Activated CD4-positive, alpha-beta memory T cell treated with anti-CD3 and anti-CD28 coated beads for 36 hours (primary cell): Measurements from ENCODE around the gene ABI1. TPM values are rescaled to one million over a fixed set of nuclear protein-coding genes. Genes with fewer than 3 reads are reported as not detected.

Experiments
- CTCF ChIA-PET: fragments of 350-600 bp; sonication (Branson Sonifier 250); formaldehyde crosslinking; loops from one replicate; lab custom pipeline; 2021; ENCODE audit warnings: antibody characterized with exemption, inconsistent platforms; lab: Charles Lee
- POLR2A ChIA-PET: fragments of 350-600 bp; sonication (Branson Sonifier 250); formaldehyde crosslinking; loops from one replicate; lab custom pipeline; 2021; ENCODE audit warnings: antibody characterized with exemption; lab: Charles Lee
- DNase-seq: peaks from one replicate; pipeline ENCODE4 v3.0.0-alpha.2; 2020
- H3K27ac Mint-ChIP-seq: one replicate; pipeline ENCODE4 v1.8.0; 2021; ENCODE audit warnings: mixed read lengths
- H3K27me3 Mint-ChIP-seq: one replicate; pipeline ENCODE4 v1.8.0; 2021; ENCODE audit warnings: mixed read lengths
- H3K36me3 Mint-ChIP-seq: one replicate; pipeline ENCODE4 v1.8.0; 2021; ENCODE audit warnings: mixed read lengths
- H3K4me1 Mint-ChIP-seq: one replicate; pipeline ENCODE4 v1.8.0; 2021; ENCODE audit warnings: low read depth, mixed read lengths
- H3K4me3 Mint-ChIP-seq: one replicate; pipeline ENCODE4 v1.8.0; 2021; ENCODE audit warnings: mild to moderate bottlenecking, mixed read lengths
- H3K9me3 Mint-ChIP-seq: one replicate; pipeline ENCODE4 v1.8.0; 2021; ENCODE audit warnings: mixed read lengths
- intact Hi-C: fragments of 100-400 bp; cut with micrococcal nuclease; formaldehyde crosslinking; loops from one replicate; pipeline ENCODE4 v1.15.1; 2023
- total RNA-seq, 2 experiments: library from RNA; stranded (reverse); gene quantifications; one replicate each; pipeline ENCODE4 v1.2.3, GENCODE V29; 2021

Gene ABI1
- total RNA-seq, 2 experiments from 2014 or later: 55.5 to 56.2 TPM

- intact Hi-C loops: loop anchor here (1.0 to 5.0 kb wide), 7 partner anchors 24 to 564 kb away; no protein-coding TSS in a partner anchor
- H3K27ac Mint-ChIP-seq: peak overlapping the region; percentile 82
- H3K27me3 Mint-ChIP-seq: no peaks in the 10 kb centered on the region
- ChIA-PET CTCF (interaction anchor here (1.1 to 3.7 kb wide), 9 partner anchors 24 to 104 kb away, joined by 3 to 15 read pairs (median 5); partner anchors contain the start of gene ABI1), POLR2A (interaction anchor here (0.8 to 1.3 kb wide), 3 partner anchors 63 to 179 kb away, joined by 3 to 4 read pairs (median 3); partner anchors contain the start of gene PDSS1)
- peak overlapping the region; percentile 21 for H3K4me3 Mint-ChIP-seq
- peak; percentile 66 for DNase-seq
- H3K9me3 Mint-ChIP-seq: no peaks in the 10 kb centered on the region
- peaks cover 81% of the 10 kb centered on the region for H3K4me1 Mint-ChIP-seq
- H3K36me3 Mint-ChIP-seq: peaks cover 5% of the 10 kb centered on the region
Observed at GRCh38 chr10:26780793-26781601, 79.8 kb downstream of the ABI1 start.

DNA sequence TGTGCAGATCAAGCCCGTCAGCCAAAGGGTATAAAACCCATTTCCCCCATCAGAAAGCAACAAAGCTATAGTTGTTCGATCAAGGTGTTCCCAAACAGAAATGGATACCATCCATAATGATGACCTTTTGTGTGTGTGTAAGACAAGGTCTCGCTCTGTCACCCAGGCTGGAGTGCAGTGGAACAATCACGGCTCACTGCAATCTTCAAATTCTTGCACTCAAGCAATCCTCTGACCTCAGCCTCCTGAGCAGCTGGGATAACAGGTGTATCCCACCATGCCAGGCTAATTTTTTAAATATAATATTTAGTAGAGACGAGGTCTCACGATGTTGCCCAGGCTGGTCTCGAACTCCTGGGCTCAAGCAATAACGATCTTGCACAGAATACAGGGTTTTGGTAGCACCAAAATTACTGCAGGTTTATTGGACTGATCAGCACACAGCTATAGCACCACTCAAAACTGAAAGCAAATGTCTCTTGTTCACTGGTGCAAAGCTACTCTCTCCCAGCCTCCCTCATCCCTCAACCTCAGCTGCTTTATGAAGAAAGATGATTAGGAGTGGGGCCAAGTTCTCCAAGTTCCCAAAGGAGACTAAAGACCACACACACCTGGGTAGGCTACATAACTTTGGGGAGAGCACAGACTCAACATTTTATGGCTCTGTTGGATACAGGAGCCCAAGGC is 80.5 kb downstream of the ABI1 start:
- Mint-ChIP-seq H3K27ac (peak overlapping the region; percentile 9), H3K9me3 (no peaks in the 10 kb centered on the region), H3K36me3 (peaks cover 3% of the 10 kb centered on the region), H3K4me1 (peaks cover 80% of the 10 kb centered on the region), H3K27me3 (no peaks in the 10 kb centered on the region), H3K4me3 (no peak overlapping the region)
- POLR2A ChIA-PET: interaction anchor here (1.3 kb wide), 1 partner anchor 64 kb away, joined by 3 read pairs; no protein-coding TSS in a partner anchor
- intact Hi-C loops: loop anchor here (2.0 to 5.0 kb wide), 3 partner anchors 29 to 62 kb away; no protein-coding TSS in a partner anchor
- CTCF ChIA-PET: interaction anchor here (1.1 to 3.7 kb wide), 9 partner anchors 24 to 104 kb away, joined by 3 to 15 read pairs (median 4); partner anchors contain the start of gene ABI1
- no peak for DNase-seq

DNA sequence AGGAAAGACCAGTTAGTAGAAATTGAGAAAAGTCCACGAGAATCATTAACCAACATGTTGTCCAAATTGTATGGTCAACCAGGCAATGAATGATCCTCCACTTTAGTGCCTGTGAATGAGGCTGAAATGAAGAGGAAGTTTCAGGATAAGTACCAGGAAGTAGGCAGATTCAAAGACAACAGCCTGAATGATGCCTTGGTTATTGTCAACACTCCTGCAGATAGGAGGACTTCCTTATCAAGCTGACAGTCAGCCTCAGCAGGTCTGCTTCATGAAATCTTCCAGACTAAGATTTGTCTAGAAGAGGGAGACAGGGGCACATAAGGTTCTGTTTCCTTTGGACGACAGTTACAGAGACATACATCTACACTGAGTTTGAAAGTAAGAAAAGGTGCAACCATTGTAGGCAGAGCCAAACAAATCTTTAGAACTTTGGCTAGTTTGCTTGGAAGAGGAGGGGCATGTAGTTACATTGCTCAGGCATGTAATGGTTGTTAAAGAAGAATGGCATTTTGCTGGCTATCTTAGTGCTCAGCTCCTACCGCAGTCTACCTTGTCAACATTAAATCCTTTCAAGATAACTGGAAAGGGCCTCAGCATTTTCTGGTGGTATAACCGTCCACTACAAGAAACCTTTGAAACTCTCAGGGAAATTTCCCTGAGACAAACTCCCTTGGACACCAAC is 81.4 kb downstream of the ABI1 start:
- no peak for DNase-seq
- POLR2A ChIA-PET: interaction anchor here (0.6 kb wide), 1 partner anchor 30 kb away, joined by 5 read pairs; no protein-coding TSS in a partner anchor
- Mint-ChIP-seq H3K4me1 (peaks cover 79% of the 10 kb centered on the region), H3K4me3 (no peak overlapping the region), H3K27me3 (no peaks in the 10 kb centered on the region), H3K36me3 (peaks cover 3% of the 10 kb centered on the region), H3K27ac (peak overlapping the region; percentile 38), H3K9me3 (no peaks in the 10 kb centered on the region)
- intact Hi-C loops: no loop called here
- CTCF ChIA-PET: interaction anchor here (1.2 to 3.7 kb wide), 2 partner anchors 27 to 53 kb away, joined by 3 to 15 read pairs; no protein-coding TSS in a partner anchor

DNA sequence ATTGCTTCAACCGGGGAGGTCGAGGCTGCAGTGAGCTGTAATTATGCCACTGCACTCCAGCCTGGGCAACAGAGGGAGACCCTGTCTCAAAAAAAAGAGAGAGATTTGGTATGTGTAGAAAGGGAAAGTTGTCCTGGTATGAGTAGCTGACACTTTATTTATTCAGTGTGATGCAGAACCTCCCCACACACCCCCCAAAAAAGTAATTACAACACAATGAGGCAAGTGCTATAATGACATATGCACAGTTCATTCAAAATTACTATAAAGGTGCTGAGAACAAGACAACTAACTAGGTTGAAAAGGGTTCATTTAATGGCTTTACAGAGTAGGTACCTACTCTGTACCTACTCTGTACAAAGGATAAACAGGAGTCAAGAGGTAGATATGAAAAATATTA is 83.1 kb downstream of the ABI1 start:
- DNase-seq: no peak
- POLR2A ChIA-PET: no interaction called here
- intact Hi-C loops: no loop called here
- Mint-ChIP-seq H3K9me3 (no peaks in the 10 kb centered on the region), H3K36me3 (peaks cover 3% of the 10 kb centered on the region), H3K27me3 (no peaks in the 10 kb centered on the region), H3K4me1 (peaks cover 74% of the 10 kb centered on the region), H3K27ac (no peak overlapping the region), H3K4me3 (no peak overlapping the region)
- CTCF ChIA-PET: no interaction called here

DNA sequence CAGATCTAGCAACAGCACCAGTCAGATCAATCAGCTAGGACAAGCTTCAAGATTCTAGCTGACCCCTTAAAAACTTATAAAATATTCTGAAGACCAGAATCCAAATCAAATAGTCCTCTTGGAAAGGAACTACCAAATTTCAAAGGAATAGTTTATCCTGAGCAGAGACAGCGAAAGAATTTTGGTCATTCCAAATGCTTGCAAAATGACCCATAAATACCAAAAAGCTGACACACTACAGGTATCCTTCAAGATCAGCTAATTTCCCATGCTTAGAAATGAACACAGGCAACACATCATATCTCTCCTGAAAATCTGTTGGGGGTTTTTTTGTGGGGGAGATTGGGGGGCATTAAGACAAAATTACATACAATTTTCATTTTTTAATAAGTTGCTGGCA is 84.5 kb downstream of the ABI1 start:
- intact Hi-C loops: no loop called here
- DNase-seq: no peak
- Mint-ChIP-seq H3K4me1 (peaks cover 63% of the 10 kb centered on the region), H3K36me3 (peaks cover 3% of the 10 kb centered on the region), H3K4me3 (no peak overlapping the region), H3K27me3 (no peaks in the 10 kb centered on the region), H3K27ac (no peak overlapping the region), H3K9me3 (no peaks in the 10 kb centered on the region)
- ChIA-PET POLR2A (no interaction called here), CTCF (interaction anchor here (1.1 to 2.0 kb wide), 2 partner anchors 50 to 105 kb away, joined by 3 to 8 read pairs; no protein-coding TSS in a partner anchor)

- POLR2A ChIA-PET: no interaction called here
- intact Hi-C loops: no loop called here
- DNase-seq: no peak
- Mint-ChIP-seq H3K27me3 (no peaks in the 10 kb centered on the region), H3K27ac (peak overlapping the region; percentile 45), H3K36me3 (peaks cover 3% of the 10 kb centered on the region), H3K4me1 (peaks cover 43% of the 10 kb centered on the region), H3K9me3 (no peaks in the 10 kb centered on the region), H3K4me3 (no peak overlapping the region)
- CTCF ChIA-PET: interaction anchor here (1.4 to 2.6 kb wide), 2 partner anchors 14 to 48 kb away, joined by 6 to 10 read pairs; no protein-coding TSS in a partner anchor
Observed at GRCh38 chr10:26773633-26774032, 87.1 kb downstream of the ABI1 start.

GRCh38 chr10:26770069-26770468 is 90.7 kb downstream of the ABI1 start:
- Mint-ChIP-seq H3K4me3 (no peak overlapping the region), H3K9me3 (no peaks in the 10 kb centered on the region), H3K36me3 (peaks cover 10% of the 10 kb centered on the region), H3K27ac (no peak overlapping the region), H3K27me3 (no peaks in the 10 kb centered on the region), H3K4me1 (peaks cover 20% of the 10 kb centered on the region)
- intact Hi-C loops: no loop called here
- no peak for DNase-seq
- CTCF ChIA-PET: interaction anchor here (1.3 kb wide), 1 partner anchor 44 kb away, joined by 4 read pairs; no protein-coding TSS in a partner anchor
- POLR2A ChIA-PET: no interaction called here

- CTCF ChIA-PET: no interaction called here
- no peaks in the 10 kb centered on the region for H3K9me3 Mint-ChIP-seq
- no peak overlapping the region for H3K4me3 Mint-ChIP-seq
- no peaks in the 10 kb centered on the region for H3K27me3 Mint-ChIP-seq
- DNase-seq: no peak
- no peak overlapping the region for H3K27ac Mint-ChIP-seq
- intact Hi-C loops: no loop called here
- peaks cover 5% of the 10 kb centered on the region for H3K4me1 Mint-ChIP-seq
- H3K36me3 Mint-ChIP-seq: peaks cover 15% of the 10 kb centered on the region
- POLR2A ChIA-PET: no interaction called here
Observed at GRCh38 chr10:26765549-26765948, 95.2 kb downstream of the ABI1 start.

DNA sequence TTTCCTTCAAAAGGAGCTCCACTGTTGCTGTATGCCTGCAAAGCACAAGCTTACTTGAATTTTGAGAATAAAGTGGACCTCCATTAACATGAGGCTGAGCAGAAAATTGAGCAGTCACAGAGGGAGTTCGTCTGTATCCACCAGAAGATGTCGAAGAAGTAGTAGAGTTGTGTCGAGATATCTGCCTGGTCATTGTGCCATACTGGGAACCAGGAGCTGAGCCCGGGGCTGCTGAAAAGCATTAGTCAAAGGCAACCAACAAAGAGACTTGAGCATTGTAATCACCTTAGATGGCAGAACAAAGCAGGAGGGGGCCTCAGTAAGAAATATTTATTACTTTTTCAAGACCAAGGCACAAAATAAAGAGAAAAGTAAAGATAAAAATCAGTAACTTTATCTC is 101.8 kb downstream of the ABI1 start:
- ChIA-PET POLR2A (interaction anchor here (0.5 kb wide), 1 partner anchor 66 kb away, joined by 3 read pairs; no protein-coding TSS in a partner anchor), CTCF (interaction anchor here (1.2 to 1.7 kb wide), 2 partner anchors 15 to 33 kb away, joined by 5 to 6 read pairs; no protein-coding TSS in a partner anchor)
- no peaks in the 10 kb centered on the region for H3K9me3 Mint-ChIP-seq
- intact Hi-C loops: no loop called here
- H3K4me3 Mint-ChIP-seq: no peak overlapping the region
- no peak overlapping the region for H3K27ac Mint-ChIP-seq
- peaks cover 9% of the 10 kb centered on the region for H3K4me1 Mint-ChIP-seq
- DNase-seq: no peak
- no peaks in the 10 kb centered on the region for H3K27me3 Mint-ChIP-seq
- peaks cover 19% of the 10 kb centered on the region for H3K36me3 Mint-ChIP-seq

DNA sequence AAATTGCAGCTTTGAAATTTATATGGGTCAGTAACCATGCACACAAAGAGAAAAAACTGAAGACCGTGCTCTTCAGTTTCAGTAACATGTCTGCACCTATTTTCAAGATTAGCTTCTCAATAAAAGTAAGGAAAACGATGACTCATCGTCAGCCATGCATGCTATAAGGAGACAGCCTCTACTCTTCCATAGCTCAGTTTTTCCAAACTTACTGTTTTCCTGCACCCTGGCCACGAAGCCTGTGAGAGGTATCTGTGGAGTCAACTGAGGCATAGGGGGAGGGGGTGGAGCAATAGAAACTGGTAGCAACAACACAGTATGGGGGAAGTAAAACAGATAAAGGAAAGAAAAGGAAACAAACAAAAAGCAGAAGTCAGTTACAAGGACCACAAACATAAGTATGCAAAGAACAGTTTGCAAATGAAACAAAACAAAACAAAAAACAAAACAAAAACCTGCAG is 105.3 kb downstream of the ABI1 start:
- ChIA-PET CTCF (interaction anchor here (2.6 kb wide), 1 partner anchor 29 kb away, joined by 18 read pairs; no protein-coding TSS in a partner anchor), POLR2A (no interaction called here)
- Mint-ChIP-seq H3K36me3 (peaks cover 18% of the 10 kb centered on the region), H3K9me3 (no peaks in the 10 kb centered on the region), H3K27ac (peak overlapping the region; percentile 43), H3K4me1 (peaks cover 6% of the 10 kb centered on the region), H3K4me3 (no peak overlapping the region), H3K27me3 (no peaks in the 10 kb centered on the region)
- DNase-seq: no peak
- intact Hi-C loops: no loop called here

DNA sequence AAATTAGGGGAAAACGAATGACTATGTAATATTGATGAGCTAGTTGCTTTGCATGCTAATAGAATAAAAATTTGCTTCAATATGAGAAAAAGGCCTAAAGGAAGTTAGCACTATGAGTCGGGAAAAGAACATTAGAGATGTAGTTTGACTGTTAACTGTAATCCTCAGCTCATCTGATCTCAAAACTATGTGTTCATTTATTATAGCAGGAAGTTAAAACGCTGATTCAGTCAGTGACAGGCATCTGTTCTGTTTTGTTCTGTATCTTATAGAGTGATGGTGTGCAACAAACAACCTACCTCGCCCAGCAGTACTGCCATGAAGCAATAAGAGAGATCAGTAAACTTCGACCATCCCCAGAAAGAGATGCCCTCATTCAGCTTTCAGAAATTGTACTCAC is 114.7 kb downstream of the ABI1 start:
- DNase-seq: no peak
- CTCF ChIA-PET: interaction anchor here (1.2 to 1.6 kb wide), 2 partner anchors 20 to 115 kb away, joined by 4 to 7 read pairs; partner anchors contain the start of gene ABI1
- Mint-ChIP-seq H3K4me1 (peaks cover 30% of the 10 kb centered on the region), H3K27me3 (no peaks in the 10 kb centered on the region), H3K27ac (peak overlapping the region; percentile 69), H3K4me3 (no peak overlapping the region), H3K9me3 (no peaks in the 10 kb centered on the region), H3K36me3 (peaks cover 45% of the 10 kb centered on the region)
- POLR2A ChIA-PET: interaction anchor here (1.1 kb wide), 1 partner anchor 20 kb away, joined by 4 read pairs; no protein-coding TSS in a partner anchor
- intact Hi-C loops: no loop called here
